GM12878 (cell line): ENCODE measurements around the gene ABCG5. TPM values are rescaled to one million over a fixed set of nuclear protein-coding genes. Genes with fewer than 3 reads are reported as not detected.

ENCODE experiments used
- ATAC-seq: fragments of 200-7000 bp; cut with Tn5 transposase; 3 replicates; pipeline ENCODE4 v1.9.1; 2020; ENCODE audit warnings: mild to moderate bottlenecking, moderate library complexity
- BruUV-seq: library from RNA; stranded (reverse); fragments of 400-500 nt; replicated peaks from 2 replicates; lab custom pipeline; 2021; lab: Mats Ljungman, UMichigan
- CTCF ChIA-PET: fragments of 300-600 bp; sonication (Branson Sonifier 250); formaldehyde crosslinking; extraction: SDS; loops from one replicate; lab custom pipeline; 2021; ENCODE audit warnings: inconsistent platforms; lab: Yijun Ruan, JAX
- POLR2A ChIA-PET: fragments of 350-600 bp; formaldehyde crosslinking; extraction: SDS; loops from one replicate; lab custom pipeline; 2021; ENCODE audit warnings: inconsistent platforms; lab: Charles Lee
- RAD21 ChIA-PET: fragments of 300-600 bp; sonication (Branson Sonifier 250); formaldehyde crosslinking; loops from one replicate; lab custom pipeline; 2023; ENCODE audit warnings: antibody characterized with exemption; ENCODE audit not compliant: unreplicated experiment; lab: Charles Lee
- SMC1A ChIA-PET: fragments of 300-600 bp; sonication (Branson Sonifier 250); formaldehyde crosslinking; loops from one replicate; lab custom pipeline; 2023; ENCODE audit not compliant: unreplicated experiment, uncharacterized antibody; lab: Charles Lee
- DNase-seq: peaks from one replicate; pipeline ENCODE4 v3.0.0-alpha.2; 2011; ENCODE audit warnings: low read depth, low spot score
- FAIRE-seq: peaks from 3 replicates; lab custom pipeline; 2011; peaks lifted over from hg19 to GRCh38; lab: Jason Lieb, UNC
- H2AFZ ChIP-seq: 2 replicates; pipeline ENCODE4 v1.6.0; 2011; ENCODE audit warnings: low read depth, low read length, control low read depth; ENCODE audit not compliant: control insufficient read depth
- H3K27ac ChIP-seq: 2 replicates; pipeline ENCODE4 v1.5.1; 2011; ENCODE audit warnings: control low read depth; ENCODE audit not compliant: control insufficient read depth, insufficient read depth
- H3K27me3 ChIP-seq, 2 experiments: replicated peaks in 1 of 2; 2 replicates each; pipeline versions ENCODE4 v1.6.0 to v1.6.1; 2011; ENCODE audit warnings: low read length in 1 of 2; ENCODE audit not compliant: control insufficient read depth in 2 of 2, insufficient read depth in 2 of 2
- H3K36me3 ChIP-seq, 2 experiments: 2 replicates each; pipeline ENCODE4 v1.5.1; 2011; ENCODE audit warnings: low read length in 1 of 2; ENCODE audit not compliant: control insufficient read depth in 2 of 2, insufficient read depth in 2 of 2
- H3K4me1 ChIP-seq: 2 replicates; pipeline ENCODE4 v1.6.1; 2011; ENCODE audit warnings: mild to moderate bottlenecking, low read length, moderate library complexity, mixed read lengths; ENCODE audit not compliant: control insufficient read depth, insufficient read depth
- H3K4me2 ChIP-seq: 2 replicates; pipeline ENCODE4 v1.6.0; 2011; ENCODE audit warnings: control low read depth; ENCODE audit not compliant: control insufficient read depth, insufficient read depth
- H3K4me3 ChIP-seq: fragments of 200-600 bp; sonication (generic); 2 replicates; pipeline ENCODE4 v1.5.1; 2016
- H3K79me2 ChIP-seq: 2 replicates; pipeline ENCODE4 v1.6.0; 2011; ENCODE audit warnings: low read length; ENCODE audit not compliant: control insufficient read depth, insufficient read depth
- H3K9ac ChIP-seq: 2 replicates; pipeline ENCODE4 v1.8.0; 2011; ENCODE audit warnings: low read length, control low read depth, mixed read lengths; ENCODE audit not compliant: control insufficient read depth, insufficient read depth
- H3K9me3 ChIP-seq: replicated peaks from 3 replicates; pipeline ENCODE4 v1.5.1; 2011; ENCODE audit warnings: mild to moderate bottlenecking, low read length; ENCODE audit not compliant: control insufficient read depth, insufficient read depth
- H4K20me1 ChIP-seq: 2 replicates; pipeline ENCODE4 v1.6.0; 2011; ENCODE audit not compliant: control insufficient read depth, insufficient read depth
- ATF7 ChIP-seq: fragments of 450-650 bp; IDR thresholded peaks from 2 replicates; pipeline ENCODE4 v1.6.1; 2016; ENCODE audit warnings: low read depth, mild to moderate bottlenecking
- BHLHE40 ChIP-seq, 2 experiments: fragments of 450-650 bp in 1 of 2; IDR thresholded peaks; 2 replicates each; pipeline ENCODE4 v1.6.1; 2011 to 2017; ENCODE audit warnings: low read depth in 2 of 2, borderline replicate concordance in 1 of 2, improper control_type of control experiment in 1 of 2, low read length in 1 of 2, mild to moderate bottlenecking in 1 of 2
- CBFB ChIP-seq: IDR thresholded peaks from 2 replicates; pipeline ENCODE4 v1.6.1; 2016; ENCODE audit warnings: antibody characterized with exemption, low read depth
- ETV6 ChIP-seq, 2 experiments: fragments of 450-650 bp in 1 of 2; IDR thresholded peaks in 1 of 2; conservative IDR thresholded peaks in 1 of 2; 2 replicates each; pipeline ENCODE4 v1.6.1; 2014; ENCODE audit warnings: antibody characterized with exemption in 1 of 2, borderline replicate concordance in 1 of 2, low read depth in 1 of 2, mild to moderate bottlenecking in 1 of 2, moderate library complexity in 1 of 2
- FOS ChIP-seq: IDR thresholded peaks from 3 replicates; pipeline ENCODE4 v1.6.1; 2011; ENCODE audit warnings: borderline replicate concordance; ENCODE audit not compliant: insufficient read length; ENCODE audit errors: extremely low read depth
- LARP7 ChIP-seq: fragments of 450-650 bp; IDR thresholded peaks from 2 replicates; pipeline ENCODE4 v1.6.1; 2017; ENCODE audit warnings: mild to moderate bottlenecking
- MAX ChIP-seq: IDR thresholded peaks from 2 replicates; pipeline ENCODE4 v1.6.1; 2012; ENCODE audit warnings: low read depth, low read length, improper control_type of control experiment
- NFXL1 ChIP-seq: fragments of 450-650 bp; IDR thresholded peaks from 2 replicates; pipeline ENCODE4 v1.6.1; 2017; ENCODE audit warnings: antibody characterized with exemption, mild to moderate bottlenecking, borderline replicate concordance
- NFYB ChIP-seq: IDR thresholded peaks from 2 replicates; pipeline ENCODE4 v1.6.1; 2011; ENCODE audit warnings: low read depth, mild to moderate bottlenecking, low read length, improper control_type of control experiment, moderate library complexity; ENCODE audit not compliant: insufficient read depth
- NRF1 ChIP-seq: conservative IDR thresholded peaks from 2 replicates; pipeline ENCODE4 v1.6.1; 2011; ENCODE audit warnings: mild to moderate bottlenecking, low read depth, low read length, improper control_type of control experiment
- PAX5 ChIP-seq: IDR thresholded peaks from 2 replicates; pipeline ENCODE4 v1.6.1; 2011; ENCODE audit warnings: low read depth, low read length, borderline replicate concordance
- SIX5 ChIP-seq: IDR thresholded peaks from 2 replicates; pipeline ENCODE4 v1.6.1; 2011; ENCODE audit warnings: mild to moderate bottlenecking, low read depth, low read length, moderate library complexity; ENCODE audit not compliant: severe bottlenecking
- SMAD5 ChIP-seq: IDR thresholded peaks from 2 replicates; pipeline ENCODE4 v1.6.1; 2016; ENCODE audit warnings: antibody characterized with exemption, low read depth
- SREBF1 ChIP-seq: IDR thresholded peaks from 2 replicates; pipeline ENCODE4 v1.6.1; 2012; ENCODE audit warnings: mild to moderate bottlenecking, low read length
- TARDBP ChIP-seq: IDR thresholded peaks from 2 replicates; pipeline ENCODE4 v1.6.1; 2016; ENCODE audit warnings: borderline replicate concordance
- TCF3 ChIP-seq: IDR thresholded peaks from 2 replicates; pipeline ENCODE4 v1.6.1; 2012; ENCODE audit warnings: low read depth, mild to moderate bottlenecking, low read length, borderline replicate concordance; ENCODE audit not compliant: insufficient read depth
- ZBED1 ChIP-seq: IDR thresholded peaks from 2 replicates; pipeline ENCODE4 v1.6.1; 2016; ENCODE audit warnings: borderline replicate concordance
- ZBTB33 ChIP-seq: fragments of 450-650 bp; IDR thresholded peaks from 2 replicates; pipeline ENCODE4 v1.6.1; 2017; ENCODE audit warnings: mild to moderate bottlenecking
- ZBTB4 ChIP-seq: fragments of 450-650 bp; formaldehyde crosslinking; IDR thresholded peaks from 2 replicates; pipeline ENCODE4 v1.4.0; 2022; ENCODE audit warnings: mild to moderate bottlenecking, moderate library complexity
- ZNF274 ChIP-seq: IDR thresholded peaks from one replicate; pipeline ENCODE4 v1.8.0; 2011; ENCODE audit not compliant: insufficient read length, insufficient read depth
- whole genome bisulfite sequencing: methylation state at CpG from one replicate; pipeline ENCODE4 v1.1.6; 2016; ENCODE audit warnings: low lambda C conversion rate; ENCODE audit not compliant: insufficient replicate concordance, insufficient coverage; ENCODE audit errors: missing lambda C conversion rate; 5-methylcytosine and 5-hydroxymethylcytosine counted together
- in situ Hi-C: fragments of 300-500 bp; cut with MboI; formaldehyde crosslinking; loops from 9 replicates; pipeline ENCODE4 v1.14.3; 2018; ENCODE audit warnings: mixed read lengths
- intact Hi-C: fragments of 100-400 bp; cut with micrococcal nuclease; formaldehyde crosslinking; loops from one replicate; pipeline ENCODE4 v1.14.2; 2022; ENCODE audit not compliant: unreplicated experiment
- polyA plus RNA-seq, 11 experiments: library from polyadenylated mRNA; depleted of rRNA in 4 of 11; unstranded in 6 of 11; stranded (reverse) in 5 of 11; fragments of >200 nt; fragmentation: Nextera tagmentation in 4 of 11; fragmentation: Illumina TruSeq in 1 of 11; extraction: Ambion mirVana in 4 of 11; extraction: Trizol in 1 of 11; gene quantifications; 1 replicate in 1 of 11; 2 replicates in 10 of 11; pipeline versions ENCODE4 v1.2.1 to v1.2.3, GENCODE V29; 2011 to 2016; ENCODE audit warnings: inconsistent platforms in 2 of 11, missing spikeins in 2 of 11, low read depth in 1 of 11
- total RNA-seq, 4 experiments: library from RNA; depleted of rRNA in 3 of 4; stranded (reverse); fragments of >200 nt in 3 of 4; fragmentation: Illumina TruSeq in 1 of 4; extraction: Trizol in 1 of 4; gene quantifications; 2 replicates each; pipeline versions ENCODE4 v1.2.1 to v1.2.3, GENCODE V29; 2013 to 2021

Gene ABCG5
- total and polyA plus RNA-seq, 10 of the 15 experiments (the other 5 are each of a cell fraction or from before 2014, with no cell fraction given), result not detected

GRCh38 chr2:43814711-43815110 is 23.9 kb downstream of the ABCG5 start (continued):
- TF ChIP-seq ZBTB33, result no peak

GRCh38 chr2:43812947-43813346 is 25.7 kb downstream of the ABCG5 start:
- intact Hi-C loops, result no loop called here
- no peak for DNase-seq
- Histone ChIP-seq H3K4me1 (no peaks in the 10 kb centered on the region), H3K4me2 (no peak overlapping the region), H3K36me3 (no peaks in the 10 kb centered on the region), H4K20me1 (no peaks in the 10 kb centered on the region), H3K27ac (no peak overlapping the region), H3K79me2 (no peaks in the 10 kb centered on the region), H3K9me3 (no peaks in the 10 kb centered on the region), H2AFZ (no peak overlapping the region), H3K27me3 (no peaks in the 10 kb centered on the region), H3K9ac (no peak overlapping the region), H3K4me3 (no peak overlapping the region)
- 59% methylated on average over 2 of the region's 2 CpGs for WGBS
- in situ Hi-C loops, result no loop called here
- ChIA-PET SMC1A (interaction anchor here (1.4 kb wide), 1 partner anchor 39 kb away, joined by 4 read pairs; the partner anchor contains the start of gene DYNC2LI1), POLR2A (no interaction called here), RAD21 (no interaction called here), CTCF (no interaction called here)
- no TSS peak for BruUV-seq
- no peak for FAIRE-seq
- ATAC-seq, result no peak
- no peak for TF ChIP-seq NFXL1
- no peak for TF ChIP-seq TARDBP
- TF ChIP-seq BHLHE40 (IDR thresholded peaks at IDR 0.05; ENCODE audit: borderline replicate concordance in 1 of 2, low read depth in 2 of 2, low read length in 1 of 2), result no peak
- no peak for TF ChIP-seq ETV6 (conservative IDR thresholded peaks at IDR 0.05 in 1 of 2, IDR thresholded peaks at IDR 0.05 in 1 of 2; ENCODE audit: borderline replicate concordance in 1 of 2, low read depth in 1 of 2)
- TF ChIP-seq ZNF274, result no peak
- TF ChIP-seq SREBF1, result no peak
- TF ChIP-seq ZBED1, result no peak
- no peak for TF ChIP-seq TCF3
- TF ChIP-seq PAX5, result no peak
- no peak for TF ChIP-seq ZBTB4 (CRISPR knock-in tag)
- TF ChIP-seq CBFB, result no peak
- no peak for TF ChIP-seq SIX5
- TF ChIP-seq NFYB, result no peak
- no peak for TF ChIP-seq NRF1
- no peak for TF ChIP-seq ATF7
- TF ChIP-seq LARP7, result no peak
- TF ChIP-seq SMAD5, result no peak
- TF ChIP-seq MAX, result no peak
- TF ChIP-seq FOS, result no peak
